ENCODE results near the gene TWIST2.

Gene TWIST2

GRCh38 chr2:238861013-238861730 lies 13.3 kb downstream of the TWIST2 start:
- Mint-ChIP-seq H3K27ac (no peak overlapping the region), H3K27me3 (peaks cover 3% of the 10 kb centered on the region), H3K4me3 (no peak overlapping the region), H3K9me3 (no peaks in the 10 kb centered on the region), H3K36me3 (no peaks in the 10 kb centered on the region), H3K4me1 (no peaks in the 10 kb centered on the region)

GRCh38 chr2:238861766-238862315 lies 14.0 kb downstream of the TWIST2 start:
- no peaks in the 10 kb centered on the region for H3K36me3 Mint-ChIP-seq
- H3K9me3 Mint-ChIP-seq, result no peaks in the 10 kb centered on the region
- H3K4me1 Mint-ChIP-seq, result no peaks in the 10 kb centered on the region
- peaks cover 3% of the 10 kb centered on the region for H3K27me3 Mint-ChIP-seq
- no peak overlapping the region for H3K4me3 Mint-ChIP-seq
- no peak overlapping the region for H3K27ac Mint-ChIP-seq

- H3K9me3 Mint-ChIP-seq, result no peaks in the 10 kb centered on the region
- no peak overlapping the region for H3K27ac Mint-ChIP-seq
- no peaks in the 10 kb centered on the region for H3K36me3 Mint-ChIP-seq
- no peaks in the 10 kb centered on the region for H3K4me1 Mint-ChIP-seq
- H3K4me3 Mint-ChIP-seq, result no peak overlapping the region
- peaks cover 3% of the 10 kb centered on the region for H3K27me3 Mint-ChIP-seq
These were observed 14.8 kb downstream of the TWIST2 start for GRCh38 chr2:238862701-238863100.

GRCh38 chr2:238863231-238863630 lies 15.3 kb downstream of the TWIST2 start:
- Mint-ChIP-seq H3K4me3 (no peak overlapping the region), H3K36me3 (no peaks in the 10 kb centered on the region), H3K9me3 (no peaks in the 10 kb centered on the region), H3K27me3 (peaks cover 3% of the 10 kb centered on the region), H3K27ac (no peak overlapping the region), H3K4me1 (no peaks in the 10 kb centered on the region)

GRCh38 chr2:238863749-238864206 lies 15.9 kb downstream of the TWIST2 start:
- Mint-ChIP-seq H3K36me3 (no peaks in the 10 kb centered on the region), H3K4me3 (no peak overlapping the region), H3K4me1 (no peaks in the 10 kb centered on the region), H3K9me3 (no peaks in the 10 kb centered on the region), H3K27ac (no peak overlapping the region), H3K27me3 (peaks cover 3% of the 10 kb centered on the region)

GRCh38 chr2:238864207-238865014 lies 16.5 kb downstream of the TWIST2 start:
- no peaks in the 10 kb centered on the region for H3K9me3 Mint-ChIP-seq
- peaks cover 4% of the 10 kb centered on the region for H3K27me3 Mint-ChIP-seq
- H3K4me3 Mint-ChIP-seq, result no peak overlapping the region
- no peaks in the 10 kb centered on the region for H3K36me3 Mint-ChIP-seq
- no peak overlapping the region for H3K27ac Mint-ChIP-seq
- no peaks in the 10 kb centered on the region for H3K4me1 Mint-ChIP-seq

GRCh38 chr2:238865015-238865719 lies 17.3 kb downstream of the TWIST2 start:
- no peaks in the 10 kb centered on the region for H3K9me3 Mint-ChIP-seq
- no peaks in the 10 kb centered on the region for H3K4me1 Mint-ChIP-seq
- no peak overlapping the region for H3K27ac Mint-ChIP-seq
- H3K27me3 Mint-ChIP-seq, result peaks cover 4% of the 10 kb centered on the region
- H3K4me3 Mint-ChIP-seq, result no peak overlapping the region
- H3K36me3 Mint-ChIP-seq, result no peaks in the 10 kb centered on the region

GRCh38 chr2:238865744-238866355 lies 18.0 kb downstream of the TWIST2 start:
- H3K27ac Mint-ChIP-seq, result no peak overlapping the region
- no peak overlapping the region for H3K4me3 Mint-ChIP-seq
- peaks cover 4% of the 10 kb centered on the region for H3K27me3 Mint-ChIP-seq
- H3K36me3 Mint-ChIP-seq, result no peaks in the 10 kb centered on the region
- no peaks in the 10 kb centered on the region for H3K9me3 Mint-ChIP-seq
- H3K4me1 Mint-ChIP-seq, result no peaks in the 10 kb centered on the region

- Mint-ChIP-seq H3K27me3 (peaks cover 1% of the 10 kb centered on the region), H3K9me3 (no peaks in the 10 kb centered on the region), H3K27ac (peak overlapping the region; percentile 30), H3K4me1 (no peaks in the 10 kb centered on the region), H3K4me3 (no peak overlapping the region), H3K36me3 (no peaks in the 10 kb centered on the region)
These were observed 18.9 kb downstream of the TWIST2 start for GRCh38 chr2:238866656-238867277.

- Mint-ChIP-seq H3K27me3 (peaks cover 2% of the 10 kb centered on the region), H3K36me3 (no peaks in the 10 kb centered on the region)
These were observed 20.2 kb downstream of the TWIST2 start for GRCh38 chr2:238868067-238868524.

GRCh38 chr2:238868616-238869292 lies 20.9 kb downstream of the TWIST2 start:
- H3K27me3 Mint-ChIP-seq, result peaks cover 6% of the 10 kb centered on the region
- no peaks in the 10 kb centered on the region for H3K36me3 Mint-ChIP-seq
- no peaks in the 10 kb centered on the region for H3K4me1 Mint-ChIP-seq
- H3K9me3 Mint-ChIP-seq, result no peaks in the 10 kb centered on the region
- no peak overlapping the region for H3K4me3 Mint-ChIP-seq
- peak overlapping the region; percentile 52 for H3K27ac Mint-ChIP-seq

More at GRCh38 chr2:238868067-238868524, 20.2 kb downstream of the TWIST2 start:
- no peak overlapping the region for H3K27ac Mint-ChIP-seq
- no peaks in the 10 kb centered on the region for H3K9me3 Mint-ChIP-seq
- H3K4me3 Mint-ChIP-seq, result no peak overlapping the region
- H3K4me1 Mint-ChIP-seq, result no peaks in the 10 kb centered on the region

GRCh38 chr2:238869293-238870124 lies 21.6 kb downstream of the TWIST2 start:
- H3K27ac Mint-ChIP-seq, result peak overlapping the region; percentile 52
- H3K9me3 Mint-ChIP-seq, result no peaks in the 10 kb centered on the region
- H3K4me3 Mint-ChIP-seq, result no peak overlapping the region
- H3K4me1 Mint-ChIP-seq, result no peaks in the 10 kb centered on the region
- peaks cover 8% of the 10 kb centered on the region for H3K27me3 Mint-ChIP-seq
- H3K36me3 Mint-ChIP-seq, result no peaks in the 10 kb centered on the region

- Mint-ChIP-seq H3K4me1 (no peaks in the 10 kb centered on the region), H3K27me3 (peaks cover 14% of the 10 kb centered on the region), H3K9me3 (no peaks in the 10 kb centered on the region), H3K27ac (no peak overlapping the region), H3K36me3 (no peaks in the 10 kb centered on the region), H3K4me3 (no peak overlapping the region)
These were observed 22.4 kb downstream of the TWIST2 start for GRCh38 chr2:238870261-238870660.

- H3K9me3 Mint-ChIP-seq, result no peaks in the 10 kb centered on the region
- H3K27ac Mint-ChIP-seq, result no peak overlapping the region
- no peaks in the 10 kb centered on the region for H3K4me1 Mint-ChIP-seq
- H3K4me3 Mint-ChIP-seq, result no peak overlapping the region
- peaks cover 14% of the 10 kb centered on the region for H3K27me3 Mint-ChIP-seq
- no peaks in the 10 kb centered on the region for H3K36me3 Mint-ChIP-seq
These were observed 24.1 kb downstream of the TWIST2 start for GRCh38 chr2:238872026-238872425.
